Measurements from ENCODE around the gene MYO3A.

DNA sequence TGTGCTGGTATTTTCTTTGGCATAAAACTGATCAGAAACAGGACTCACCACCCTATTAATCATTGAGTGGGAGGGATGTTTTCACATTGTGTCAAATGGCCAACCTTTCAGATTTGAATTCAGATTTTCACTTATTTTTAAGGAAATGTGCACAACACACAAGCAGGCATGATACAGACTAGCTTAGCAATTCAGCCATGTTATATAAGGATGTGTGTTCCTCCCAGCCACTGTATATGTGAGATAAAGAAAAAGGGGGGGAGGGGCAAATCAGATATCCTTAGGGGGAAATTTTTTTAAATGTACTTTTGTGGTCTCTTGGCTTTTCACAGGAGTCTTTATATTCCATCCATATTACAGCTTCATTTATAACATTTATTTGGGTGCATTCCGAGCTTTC is 285.6 kb downstream of the MYO3A start:
- TF ChIP-seq, protein P1, sequence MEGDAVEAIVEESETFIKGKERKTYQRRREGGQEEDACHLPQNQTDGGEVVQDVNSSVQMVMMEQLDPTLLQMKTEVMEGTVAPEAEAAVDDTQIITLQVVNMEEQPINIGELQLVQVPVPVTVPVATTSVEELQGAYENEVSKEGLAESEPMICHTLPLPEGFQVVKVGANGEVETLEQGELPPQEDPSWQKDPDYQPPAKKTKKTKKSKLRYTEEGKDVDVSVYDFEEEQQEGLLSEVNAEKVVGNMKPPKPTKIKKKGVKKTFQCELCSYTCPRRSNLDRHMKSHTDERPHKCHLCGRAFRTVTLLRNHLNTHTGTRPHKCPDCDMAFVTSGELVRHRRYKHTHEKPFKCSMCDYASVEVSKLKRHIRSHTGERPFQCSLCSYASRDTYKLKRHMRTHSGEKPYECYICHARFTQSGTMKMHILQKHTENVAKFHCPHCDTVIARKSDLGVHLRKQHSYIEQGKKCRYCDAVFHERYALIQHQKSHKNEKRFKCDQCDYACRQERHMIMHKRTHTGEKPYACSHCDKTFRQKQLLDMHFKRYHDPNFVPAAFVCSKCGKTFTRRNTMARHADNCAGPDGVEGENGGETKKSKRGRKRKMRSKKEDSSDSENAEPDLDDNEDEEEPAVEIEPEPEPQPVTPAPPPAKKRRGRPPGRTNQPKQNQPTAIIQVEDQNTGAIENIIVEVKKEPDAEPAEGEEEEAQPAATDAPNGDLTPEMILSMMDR (optimal IDR thresholded peaks at IDR 0.05 in 1 of 3, IDR thresholded peaks at IDR 0.05 in 1 of 3, conservative IDR thresholded peaks at IDR 0.05 in 1 of 3; ENCODE audit: extremely low read depth in 1 of 3, insufficient read depth in 2 of 3, low read length in 3 of 3), result no peak
- TF ChIP-seq EZH2 (IDR thresholded peaks at IDR 0.05; ENCODE audit: low read length), result no peak
